Measurements from ENCODE around the gene PCDHA2.
"Not testable (repeated sequence)": the region's sequence is repeated elsewhere in the genome, so short reads cannot be mapped to it uniquely, and the experiment has no call there.

Gene PCDHA2

DNA sequence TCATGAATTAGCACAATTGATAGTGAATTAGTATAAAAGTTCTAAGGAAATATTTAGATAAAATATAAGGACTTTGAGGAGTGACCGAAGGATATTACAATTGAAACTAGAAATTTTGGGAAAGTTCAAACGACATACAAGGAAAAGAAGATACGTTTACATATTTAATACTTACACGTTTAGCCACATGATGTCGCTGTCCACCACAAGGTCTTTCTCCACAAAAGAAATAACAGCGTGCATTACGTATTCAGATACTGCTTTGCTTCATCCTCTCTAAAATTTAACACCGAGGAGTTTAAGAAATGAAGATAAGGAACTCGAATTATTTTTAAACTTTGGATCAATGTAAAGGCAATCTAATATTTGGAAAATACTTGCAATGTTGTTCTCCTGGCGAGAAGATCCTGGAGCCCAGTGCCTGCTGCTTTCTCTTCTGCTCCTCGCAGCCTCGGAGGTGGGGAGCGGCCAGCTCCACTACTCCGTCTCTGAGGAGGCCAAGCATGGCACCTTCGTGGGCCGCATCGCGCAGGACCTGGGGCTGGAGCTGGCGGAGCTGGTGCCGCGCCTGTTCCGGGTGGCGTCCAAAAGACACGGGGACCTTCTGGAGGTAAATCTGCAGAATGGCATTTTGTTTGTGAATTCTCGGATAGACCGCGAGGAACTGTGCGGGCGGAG lies 6.3 kb downstream of the PCDHA2 start, which contains the start of gene PCDHA3:
TSS of gene PCDHA3 (plus strand) at position 242 of the 678 bp plus-strand sequence.
- no peak for DNase-seq (ENCODE audit: extremely low read depth, insufficient read length)
- H3K4me3 ChIP-seq (replicated peaks; ENCODE audit: low read depth, low read length) = no peak within 1 kb of the TSS
- TF ChIP-seq, protein P1, sequence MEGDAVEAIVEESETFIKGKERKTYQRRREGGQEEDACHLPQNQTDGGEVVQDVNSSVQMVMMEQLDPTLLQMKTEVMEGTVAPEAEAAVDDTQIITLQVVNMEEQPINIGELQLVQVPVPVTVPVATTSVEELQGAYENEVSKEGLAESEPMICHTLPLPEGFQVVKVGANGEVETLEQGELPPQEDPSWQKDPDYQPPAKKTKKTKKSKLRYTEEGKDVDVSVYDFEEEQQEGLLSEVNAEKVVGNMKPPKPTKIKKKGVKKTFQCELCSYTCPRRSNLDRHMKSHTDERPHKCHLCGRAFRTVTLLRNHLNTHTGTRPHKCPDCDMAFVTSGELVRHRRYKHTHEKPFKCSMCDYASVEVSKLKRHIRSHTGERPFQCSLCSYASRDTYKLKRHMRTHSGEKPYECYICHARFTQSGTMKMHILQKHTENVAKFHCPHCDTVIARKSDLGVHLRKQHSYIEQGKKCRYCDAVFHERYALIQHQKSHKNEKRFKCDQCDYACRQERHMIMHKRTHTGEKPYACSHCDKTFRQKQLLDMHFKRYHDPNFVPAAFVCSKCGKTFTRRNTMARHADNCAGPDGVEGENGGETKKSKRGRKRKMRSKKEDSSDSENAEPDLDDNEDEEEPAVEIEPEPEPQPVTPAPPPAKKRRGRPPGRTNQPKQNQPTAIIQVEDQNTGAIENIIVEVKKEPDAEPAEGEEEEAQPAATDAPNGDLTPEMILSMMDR (IDR thresholded peaks at IDR 0.05; ENCODE audit: insufficient read depth, low read length, poor library complexity, severe bottlenecking) = no peak
- no peaks in the 10 kb centered on the region for H3K36me3 ChIP-seq (ENCODE audit: control insufficient read depth, insufficient read depth, low read length)
- H3K27me3 ChIP-seq (replicated peaks; ENCODE audit: control insufficient read depth, insufficient read depth, low read length) = no peaks in the 10 kb centered on the region

- TF ChIP-seq, protein P1 (IDR thresholded peaks at IDR 0.05; ENCODE audit: insufficient read depth, low read length, poor library complexity, severe bottlenecking) = no peak
- Histone ChIP-seq H3K36me3 (ENCODE audit: control insufficient read depth, insufficient read depth, low read length) (no peaks in the 10 kb centered on the region), H3K4me3 (replicated peaks; ENCODE audit: low read depth, low read length) (no peak overlapping the region), H3K27me3 (replicated peaks; ENCODE audit: control insufficient read depth, insufficient read depth, low read length) (no peaks in the 10 kb centered on the region)
- DNase-seq (ENCODE audit: extremely low read depth, insufficient read length) = no peak
Measured at GRCh38 chr5:140801494-140801841, 6.8 kb downstream of the PCDHA2 start.

DNA sequence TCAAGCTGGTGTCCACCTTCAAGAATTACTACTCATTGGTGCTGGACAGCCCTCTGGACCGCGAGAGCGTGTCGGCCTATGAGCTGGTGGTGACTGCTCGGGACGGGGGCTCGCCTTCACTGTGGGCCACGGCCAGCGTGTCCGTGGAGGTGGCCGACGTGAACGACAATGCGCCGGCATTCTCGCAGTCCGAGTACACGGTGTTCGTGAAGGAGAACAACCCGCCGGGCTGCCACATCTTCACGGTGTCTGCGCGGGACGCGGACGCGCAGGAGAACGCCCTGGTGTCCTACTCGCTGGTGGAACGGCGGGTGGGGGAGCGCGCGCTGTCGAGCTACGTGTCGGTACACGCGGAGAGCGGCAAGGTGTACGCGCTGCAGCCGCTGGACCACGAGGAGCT lies 7.7 kb downstream of the PCDHA2 start:
- H3K36me3 ChIP-seq (ENCODE audit: control insufficient read depth, insufficient read depth, low read length); H3K27me3 ChIP-seq (replicated peaks; ENCODE audit: control insufficient read depth, insufficient read depth, low read length); DNase-seq (ENCODE audit: extremely low read depth, insufficient read length): not testable (repeated sequence)

GRCh38 chr5:140802781-140803271 lies 8.2 kb downstream of the PCDHA2 start:
- H3K27me3 ChIP-seq (replicated peaks; ENCODE audit: control insufficient read depth, insufficient read depth, low read length) = no peaks in the 10 kb centered on the region
- no peak for DNase-seq (ENCODE audit: extremely low read depth, insufficient read length)
- TF ChIP-seq, protein P1 (IDR thresholded peaks at IDR 0.05; ENCODE audit: insufficient read depth, low read length, poor library complexity, severe bottlenecking) = no peak
- H3K4me3 ChIP-seq (replicated peaks; ENCODE audit: low read depth, low read length) = no peak overlapping the region
- H3K36me3 ChIP-seq (ENCODE audit: control insufficient read depth, insufficient read depth, low read length) = no peaks in the 10 kb centered on the region

More for the DNA sequence above, 7.7 kb downstream of the PCDHA2 start:
- H3K4me3 ChIP-seq (replicated peaks; ENCODE audit: low read depth, low read length) = not testable (repeated sequence)

- Histone ChIP-seq H3K27me3 (replicated peaks; ENCODE audit: control insufficient read depth, insufficient read depth, low read length) (no peaks in the 10 kb centered on the region), H3K36me3 (ENCODE audit: control insufficient read depth, insufficient read depth, low read length) (no peaks in the 10 kb centered on the region), H3K4me3 (replicated peaks; ENCODE audit: low read depth, low read length) (no peak within 1 kb of the TSS)
- DNase-seq (ENCODE audit: extremely low read depth, insufficient read length) = no peak
- TF ChIP-seq, protein P1 (IDR thresholded peaks at IDR 0.05; ENCODE audit: insufficient read depth, low read length, poor library complexity, severe bottlenecking) = no peak
Measured at GRCh38 chr5:140806834-140807775, 12.5 kb downstream of the PCDHA2 start, which contains the start of gene PCDHA4. PCDHA4 (plus strand) TSS chr5:140807068.

DNA sequence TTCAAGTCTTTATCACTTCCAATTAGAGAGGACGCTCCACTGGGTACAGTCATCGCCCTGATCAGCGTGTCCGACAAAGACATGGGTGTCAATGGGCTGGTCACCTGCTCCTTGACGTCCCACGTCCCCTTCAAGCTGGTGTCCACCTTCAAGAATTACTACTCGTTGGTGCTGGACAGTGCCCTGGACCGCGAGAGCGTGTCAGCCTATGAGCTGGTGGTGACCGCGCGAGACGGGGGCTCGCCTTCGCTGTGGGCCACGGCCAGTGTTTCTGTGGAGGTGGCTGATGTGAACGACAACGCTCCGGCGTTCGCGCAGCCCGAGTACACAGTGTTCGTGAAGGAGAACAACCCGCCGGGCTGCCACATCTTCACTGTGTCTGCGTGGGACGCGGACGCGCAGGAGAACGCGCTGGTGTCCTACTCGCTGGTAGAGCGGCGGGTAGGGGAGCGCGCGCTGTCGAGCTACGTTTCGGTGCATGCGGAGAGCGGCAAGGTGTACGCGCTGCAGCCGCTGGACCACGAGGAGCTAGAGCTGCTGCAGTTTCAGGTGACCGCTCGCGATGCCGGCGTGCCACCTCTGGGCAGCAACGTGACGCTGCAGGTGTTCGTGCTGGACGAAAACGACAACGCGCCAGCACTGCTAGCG lies 13.7 kb downstream of the PCDHA2 start:
- not testable (repeated sequence) for H3K4me3 ChIP-seq (replicated peaks; ENCODE audit: low read depth, low read length); DNase-seq (ENCODE audit: extremely low read depth, insufficient read length)

More for the DNA sequence above, 13.7 kb downstream of the PCDHA2 start:
- not testable (repeated sequence) for H3K36me3 ChIP-seq (ENCODE audit: control insufficient read depth, insufficient read depth, low read length); H3K27me3 ChIP-seq (replicated peaks; ENCODE audit: control insufficient read depth, insufficient read depth, low read length)
